HCT116 (cell line): ENCODE results near the gene APBA2. TPM values are rescaled to one million over a fixed set of nuclear protein-coding genes. Genes with fewer than 3 reads are reported as not detected.

Source experiments
- ATAC-seq: fragments of 200-7000 bp; cut with Tn5 transposase; 2 replicates; pipeline ENCODE4 v1.9.1; 2020; ENCODE audit warnings: mild to moderate bottlenecking, moderate library complexity
- BruUV-seq: library from RNA; stranded (reverse); fragments of 400-500 nt; replicated peaks from 2 replicates; lab custom pipeline; 2021; lab: Mats Ljungman, UMichigan
- CTCF ChIA-PET: fragments of 300-600 bp; sonication (Branson Sonifier 250); formaldehyde crosslinking; loops from one replicate; lab custom pipeline; 2021; ENCODE audit warnings: antibody characterized with exemption; lab: Charles Lee
- POLR2A ChIA-PET: fragments of 300-600, 350-600 bp; sonication (Branson Sonifier 250); formaldehyde crosslinking; loops from one replicate; lab custom pipeline; 2021; ENCODE audit warnings: antibody characterized with exemption; lab: Charles Lee
- RAD21 ChIA-PET, 2 experiments: fragments of 300-600 bp; sonication (Branson Sonifier 250); formaldehyde crosslinking; loops; one replicate each; lab custom pipeline; 2023; ENCODE audit warnings: low total read pairs in 2 of 2; ENCODE audit not compliant: uncharacterized antibody in 2 of 2, unreplicated experiment in 2 of 2, low non-redundant PET in 1 of 2; lab: Charles Lee
- DNase-seq: peaks from one replicate; pipeline ENCODE4 v3.0.0-alpha.2; 2010; ENCODE audit warnings: low read depth, low spot score
- H2AFZ ChIP-seq: fragments of 200-600 bp; shearing (Covaris generic), sonication (generic); 2 replicates; pipeline ENCODE4 v1.6.1; 2017; ENCODE audit warnings: low read depth, mixed run types, mixed read lengths, antibody characterized with exemption, low read length; ENCODE audit not compliant: poor library complexity, severe bottlenecking
- H3K27ac ChIP-seq: 2 replicates; pipeline ENCODE4 v1.5.1; 2012; ENCODE audit warnings: low read depth, low read length
- H3K27me3 ChIP-seq: fragments of 200-600 bp; sonication (generic); 2 replicates; pipeline ENCODE4 v1.6.1; 2016; ENCODE audit warnings: mixed run types, low read length, mixed read lengths; ENCODE audit not compliant: insufficient read depth
- H3K36me3 ChIP-seq, 2 experiments: fragments of 200-500 bp in 1 of 2; fragments of 200-600 bp in 1 of 2; sonication (Bioruptor generic) in 1 of 2; sonication (generic) in 1 of 2; 2 replicates each; pipeline versions ENCODE4 v1.5.1 to v1.6.1; 2014 to 2016; ENCODE audit warnings: low read length in 2 of 2, inconsistent platforms in 1 of 2, mixed read lengths in 1 of 2, mixed run types in 1 of 2; ENCODE audit not compliant: insufficient read depth in 2 of 2, control insufficient read depth in 1 of 2
- H3K4me1 ChIP-seq, 2 experiments: fragments of 200-600 bp in 1 of 2; sonication (generic) in 1 of 2; 2 replicates each; pipeline versions ENCODE4 v1.5.1 to v1.6.1; 2012 to 2017; ENCODE audit warnings: low read length in 2 of 2, inconsistent platforms in 1 of 2, mild to moderate bottlenecking in 1 of 2, mixed read lengths in 1 of 2, mixed run types in 1 of 2, moderate library complexity in 1 of 2; ENCODE audit not compliant: insufficient read depth in 2 of 2, control insufficient read depth in 1 of 2
- H3K4me2 ChIP-seq: fragments of 200-600 bp; sonication (generic); 2 replicates; pipeline ENCODE4 v1.6.1; 2017; ENCODE audit warnings: mixed run types, low read length, mixed read lengths
- H3K4me3 ChIP-seq, 2 experiments: fragments of 200-600 bp in 1 of 2; sonication (generic) in 1 of 2; replicated peaks in 1 of 2; 2 replicates each; pipeline ENCODE4 v1.5.1; 2011 to 2016; ENCODE audit warnings: low read length in 2 of 2, control low read depth in 1 of 2, low read depth in 1 of 2, mild to moderate bottlenecking in 1 of 2, mixed read lengths in 1 of 2, mixed run types in 1 of 2
- H3K79me2 ChIP-seq: fragments of 200-600 bp; sonication (generic); 2 replicates; pipeline ENCODE4 v1.6.1; 2017; ENCODE audit warnings: mild to moderate bottlenecking, mixed run types, low read length, moderate library complexity, mixed read lengths; ENCODE audit not compliant: insufficient read depth
- H3K9ac ChIP-seq: fragments of 200-600 bp; sonication (generic); 2 replicates; pipeline ENCODE4 v1.6.1; 2016; ENCODE audit warnings: low read length, mixed read lengths
- H3K9me2 ChIP-seq: fragments of 200-600 bp; sonication (generic), shearing (Covaris generic); 2 replicates; pipeline ENCODE4 v1.6.1; 2017; ENCODE audit warnings: mixed run types, mild to moderate bottlenecking, moderate library complexity; ENCODE audit not compliant: insufficient read depth
- H3K9me3 ChIP-seq, 2 experiments: fragments of 200-500 bp in 1 of 2; fragments of 200-600 bp in 1 of 2; sonication (Bioruptor generic) in 1 of 2; sonication (generic) in 1 of 2; 2 replicates each; pipeline ENCODE4 v1.6.1; 2014 to 2017; ENCODE audit warnings: low read length in 2 of 2, mixed read lengths in 2 of 2, inconsistent platforms in 1 of 2, low read depth in 1 of 2, mild to moderate bottlenecking in 1 of 2, mixed run types in 1 of 2, moderate library complexity in 1 of 2; ENCODE audit not compliant: control insufficient read depth in 1 of 2, insufficient read depth in 1 of 2
- H4K20me1 ChIP-seq: fragments of 200-600 bp; sonication (generic), shearing (Covaris generic); 2 replicates; pipeline ENCODE4 v1.6.1; 2017; ENCODE audit warnings: mixed run types, mild to moderate bottlenecking, moderate library complexity; ENCODE audit not compliant: insufficient read depth
- CBX3 ChIP-seq: IDR thresholded peaks from 2 replicates; pipeline ENCODE4 v1.6.1; 2012; ENCODE audit warnings: low read depth
- CEBPB ChIP-seq: IDR thresholded peaks from 2 replicates; pipeline ENCODE4 v1.6.1; 2012; ENCODE audit warnings: low read depth
- EGR1 ChIP-seq: IDR thresholded peaks from 2 replicates; pipeline ENCODE4 v1.6.1; 2012; ENCODE audit warnings: low read depth
- ELF1 ChIP-seq: IDR thresholded peaks from 2 replicates; pipeline ENCODE4 v1.6.1; 2012; ENCODE audit warnings: low read depth, borderline replicate concordance
- EZH2 ChIP-seq: fragments of 200-600 bp; sonication (generic); IDR thresholded peaks from 2 replicates; pipeline ENCODE4 v1.6.1; 2017; ENCODE audit warnings: antibody characterized with exemption, mixed run types
- JUND ChIP-seq: IDR thresholded peaks from 2 replicates; pipeline ENCODE4 v1.6.1; 2012
- RAD21 ChIP-seq: IDR thresholded peaks from 2 replicates; pipeline ENCODE4 v1.6.1; 2012; ENCODE audit warnings: low read depth, mild to moderate bottlenecking
- SIN3A ChIP-seq: IDR thresholded peaks from 2 replicates; pipeline ENCODE4 v1.6.1; 2012; ENCODE audit warnings: low read depth
- SP1 ChIP-seq: IDR thresholded peaks from 2 replicates; pipeline ENCODE4 v1.6.1; 2012; ENCODE audit warnings: low read depth
- YY1 ChIP-seq: IDR thresholded peaks from 2 replicates; pipeline ENCODE4 v1.6.1; 2011; ENCODE audit warnings: low read length, low read depth, moderate library complexity, mild to moderate bottlenecking; ENCODE audit not compliant: insufficient replicate concordance; ENCODE audit errors: extremely low read depth
- ZNF274 ChIP-seq: fragments of 200-500 bp; sonication (Bioruptor generic); IDR thresholded peaks from 2 replicates; pipeline ENCODE4 v1.6.1; 2014; ENCODE audit warnings: mild to moderate bottlenecking, low read depth, low read length, inconsistent platforms
- intact Hi-C: fragments of 100-400 bp; cut with micrococcal nuclease; formaldehyde crosslinking; loops from 2 replicates; pipeline ENCODE4 v1.10.0; 2022
- total RNA-seq: library from RNA; stranded (reverse); gene quantifications from one replicate; pipeline ENCODE4 v1.2.1, GENCODE V29; 2021; ENCODE audit not compliant: unreplicated experiment
- TF ChIP-seq, protein P1 (sequence below): IDR thresholded peaks from 2 replicates; pipeline ENCODE4 v1.6.1; 2012
- TF ChIP-seq, protein P2 (sequence below): IDR thresholded peaks from 2 replicates; pipeline ENCODE4 v1.6.1; 2012

Gene APBA2
- total RNA-seq, 1 experiment from 2014 or later = 0.47 TPM

DNA sequence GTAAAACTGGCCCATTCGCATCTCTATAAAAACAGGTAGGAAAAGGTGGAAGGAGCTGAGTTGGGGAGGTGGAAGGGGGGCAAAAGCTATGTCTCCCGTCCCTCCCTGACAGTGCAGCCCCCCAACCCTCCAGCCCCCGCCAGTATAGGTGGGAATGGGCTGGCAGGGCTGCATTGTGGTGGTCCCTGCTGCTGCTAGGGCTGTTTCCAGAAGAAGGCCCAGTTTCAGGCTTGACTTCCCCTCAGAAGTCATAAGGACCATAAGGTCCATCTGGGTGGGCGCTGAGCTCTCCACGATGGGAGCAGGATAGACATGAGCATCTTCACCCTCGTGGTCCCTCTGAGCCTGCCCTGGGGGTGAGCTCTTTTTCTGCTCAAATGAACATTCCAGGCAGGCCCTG lies 44.2 kb downstream of the APBA2 start (continued):
- TF ChIP-seq JUND (no peak), ZNF274 (no peak), RAD21 (no peak), ELF1 (no peak), SP1 (no peak), CEBPB (no peak), YY1 (no peak)
- TF ChIP-seq, protein P1, sequence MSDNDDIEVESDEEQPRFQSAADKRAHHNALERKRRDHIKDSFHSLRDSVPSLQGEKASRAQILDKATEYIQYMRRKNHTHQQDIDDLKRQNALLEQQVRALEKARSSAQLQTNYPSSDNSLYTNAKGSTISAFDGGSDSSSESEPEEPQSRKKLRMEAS = no peak
- TF ChIP-seq, protein P2, sequence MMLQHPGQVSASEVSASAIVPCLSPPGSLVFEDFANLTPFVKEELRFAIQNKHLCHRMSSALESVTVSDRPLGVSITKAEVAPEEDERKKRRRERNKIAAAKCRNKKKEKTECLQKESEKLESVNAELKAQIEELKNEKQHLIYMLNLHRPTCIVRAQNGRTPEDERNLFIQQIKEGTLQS = no peak

DNA sequence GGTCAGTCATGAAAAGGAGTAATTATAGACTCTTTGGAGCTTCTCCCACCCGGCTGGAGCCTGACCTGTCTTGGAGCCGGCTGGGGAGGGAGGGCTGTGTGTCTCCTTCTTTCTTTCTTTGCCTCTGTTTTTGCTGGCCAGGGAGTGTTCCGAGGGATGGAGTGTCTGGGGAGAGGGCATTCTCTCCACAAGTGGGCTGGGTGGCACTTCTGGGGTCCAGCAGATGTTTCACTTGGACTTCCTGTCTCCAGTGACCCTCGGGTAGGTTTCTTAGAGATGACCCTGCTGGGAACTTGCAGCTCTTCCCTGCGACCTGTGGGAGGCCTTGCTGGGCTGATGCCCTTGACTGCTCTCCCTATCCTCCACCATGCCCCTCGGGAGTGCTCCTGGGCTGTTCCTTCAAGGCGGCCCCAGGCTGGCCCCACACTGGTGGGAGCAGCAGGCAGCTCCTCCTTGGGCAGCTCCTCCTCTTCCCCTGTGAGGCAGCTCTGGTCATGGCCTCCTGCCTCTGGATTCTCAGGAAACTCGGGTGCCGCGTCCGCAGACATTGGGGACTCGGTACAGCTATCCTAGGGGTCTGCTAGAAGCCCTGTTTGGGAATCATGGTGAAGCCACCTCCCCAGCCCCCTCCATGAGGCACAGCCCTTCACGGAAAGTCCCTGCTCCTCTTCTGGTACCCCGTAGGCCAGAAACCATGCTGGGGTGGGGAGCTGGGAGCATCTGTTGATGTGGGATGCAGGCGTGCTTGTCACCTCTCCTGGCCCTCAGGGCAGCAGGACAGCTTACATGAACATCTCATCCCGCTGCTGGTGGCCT lies 44.9 kb downstream of the APBA2 start:
- Histone ChIP-seq H3K36me3 (no peaks in the 10 kb centered on the region), H3K4me1 (no peaks in the 10 kb centered on the region), H2AFZ (no peak overlapping the region), H3K79me2 (no peaks in the 10 kb centered on the region), H3K4me2 (no peak overlapping the region), H3K27me3 (0 out of 2 replicates have a peak, but pooled peaks cover 2% of the 10 kb centered on the region), H3K9ac (no peak overlapping the region), H3K4me3 (no peak overlapping the region), H3K9me3 (no peaks in the 10 kb centered on the region), H4K20me1 (no peaks in the 10 kb centered on the region), H3K9me2 (no peaks in the 10 kb centered on the region), H3K27ac (no peak overlapping the region)
- DNase-seq = no peak
- no peak for ATAC-seq
- BruUV-seq = no TSS peak
- POLR2A ChIA-PET = no interaction called here
- intact Hi-C loops = no loop called here
- CTCF ChIA-PET = no interaction called here
- TF ChIP-seq YY1 (no peak), CBX3 (no peak), SIN3A (no peak), EZH2 (no peak), RAD21 (no peak), JUND (no peak), EGR1 (no peak), SP1 (no peak)
- RAD21 ChIA-PET = no interaction called here
